Measurements from ENCODE around the gene TMEM222.

The TMEM222 gene

GRCh38 chr1:27358038-27358927 lies 36.3 kb downstream of the TMEM222 start:
- H3K27ac Mint-ChIP-seq: peak overlapping the region in 1 of 2 donors; percentile 90
- peak overlapping the region in 1 of 2 donors; percentile 84 for H3K4me3 Mint-ChIP-seq
- ATAC-seq: no peak
- peaks cover 8% of the 10 kb centered on the region for H3K27me3 Mint-ChIP-seq
- H3K4me1 Mint-ChIP-seq: peaks cover 56% of the 10 kb centered on the region
- no peaks in the 10 kb centered on the region for H3K9me3 Mint-ChIP-seq
- no peak for DNase-seq

GRCh38 chr1:27358928-27359313 lies 37.0 kb downstream of the TMEM222 start:
- Mint-ChIP-seq H3K9me3 (no peaks in the 10 kb centered on the region), H3K4me1 (peaks cover 56% of the 10 kb centered on the region), H3K27ac (no peak overlapping the region), H3K4me3 (no peak overlapping the region), H3K27me3 (peaks cover 8% of the 10 kb centered on the region)
- ATAC-seq: no peak
- no peak for DNase-seq

- H3K27ac Mint-ChIP-seq: no peak overlapping the region
- H3K27me3 Mint-ChIP-seq: peaks cover 8% of the 10 kb centered on the region
- DNase-seq (no peak), ATAC-seq (peak; percentile 11)
- peaks cover 65% of the 10 kb centered on the region for H3K4me1 Mint-ChIP-seq
- H3K4me3 Mint-ChIP-seq: peak overlapping the region; percentile 79
- H3K9me3 Mint-ChIP-seq: no peaks in the 10 kb centered on the region
Measured at GRCh38 chr1:27359822-27360158, 37.8 kb downstream of the TMEM222 start.

GRCh38 chr1:27360159-27361043 lies 38.4 kb downstream of the TMEM222 start:
- Mint-ChIP-seq H3K27ac (peak overlapping the region in 1 of 2 donors; percentile 38), H3K9me3 (no peaks in the 10 kb centered on the region), H3K4me3 (peak overlapping the region; percentile 79), H3K4me1 (peaks cover 67% of the 10 kb centered on the region), H3K27me3 (peaks cover 8% of the 10 kb centered on the region)
- DNase-seq (peak in 1 of 2 donors; percentile 31), ATAC-seq (peak; percentile 2)

GRCh38 chr1:27361044-27361402 lies 39.1 kb downstream of the TMEM222 start:
- DNase-seq: no peak
- H3K27me3 Mint-ChIP-seq: peaks cover 8% of the 10 kb centered on the region
- H3K4me1 Mint-ChIP-seq: peaks cover 67% of the 10 kb centered on the region
- H3K27ac Mint-ChIP-seq: peak overlapping the region in 1 of 2 donors; percentile 38
- H3K4me3 Mint-ChIP-seq: peak overlapping the region; percentile 79
- no peaks in the 10 kb centered on the region for H3K9me3 Mint-ChIP-seq
- no peak for ATAC-seq

- no peak overlapping the region for H3K4me3 Mint-ChIP-seq
- DNase-seq (no peak), ATAC-seq (no peak)
- H3K4me1 Mint-ChIP-seq: peaks cover 62% of the 10 kb centered on the region
- no peak overlapping the region for H3K27ac Mint-ChIP-seq
- H3K27me3 Mint-ChIP-seq: peaks cover 8% of the 10 kb centered on the region
- no peaks in the 10 kb centered on the region for H3K9me3 Mint-ChIP-seq
Measured at GRCh38 chr1:27361553-27361952, 39.6 kb downstream of the TMEM222 start.

- DNase-seq (no peak), ATAC-seq (no peak)
- Mint-ChIP-seq H3K9me3 (no peaks in the 10 kb centered on the region), H3K27me3 (peaks cover 4% of the 10 kb centered on the region), H3K4me1 (peaks cover 54% of the 10 kb centered on the region), H3K4me3 (no peak overlapping the region), H3K27ac (no peak overlapping the region)
Measured at GRCh38 chr1:27363766-27364695, 42.1 kb downstream of the TMEM222 start.

GRCh38 chr1:27364696-27365371 lies 42.9 kb downstream of the TMEM222 start:
- peak overlapping the region in 1 of 2 donors; percentile 79 for H3K27ac Mint-ChIP-seq

GRCh38 chr1:27365372-27366112 lies 43.6 kb downstream of the TMEM222 start:
- H3K4me3 Mint-ChIP-seq: peak overlapping the region; percentile 87 to 95

More at GRCh38 chr1:27364696-27365371, 42.9 kb downstream of the TMEM222 start:
- no peak for DNase-seq
- Mint-ChIP-seq H3K4me1 (peaks cover 54% of the 10 kb centered on the region), H3K27me3 (no peaks in the 10 kb centered on the region), H3K4me3 (peak overlapping the region in 1 of 2 donors; percentile 95), H3K9me3 (no peaks in the 10 kb centered on the region)
- no peak for ATAC-seq

GRCh38 chr1:27366113-27366410 lies 44.1 kb downstream of the TMEM222 start:
- DNase-seq: peak; percentile 82 to 83
- ATAC-seq: peak; percentile 79
- peak overlapping the region; percentile 79 to 83 for H3K27ac Mint-ChIP-seq
- H3K4me1 Mint-ChIP-seq: peaks cover 46% of the 10 kb centered on the region
- H3K9me3 Mint-ChIP-seq: no peaks in the 10 kb centered on the region
- H3K27me3 Mint-ChIP-seq: no peaks in the 10 kb centered on the region
- peak overlapping the region; percentile 87 to 95 for H3K4me3 Mint-ChIP-seq

More at GRCh38 chr1:27365372-27366112, 43.6 kb downstream of the TMEM222 start:
- Mint-ChIP-seq H3K9me3 (no peaks in the 10 kb centered on the region), H3K27ac (peak overlapping the region; percentile 79 to 83), H3K27me3 (no peaks in the 10 kb centered on the region), H3K4me1 (peaks cover 51% of the 10 kb centered on the region)
- DNase-seq (peak; percentile 73 to 75), ATAC-seq (peak; percentile 77)

- Mint-ChIP-seq H3K4me1 (peaks cover 46% of the 10 kb centered on the region), H3K4me3 (peak within 1 kb of the TSS; percentile 87 to 95), H3K9me3 (no peaks in the 10 kb centered on the region), H3K27me3 (no peaks in the 10 kb centered on the region), H3K27ac (peak within 1 kb of the TSS; percentile 79 to 83)
- DNase-seq (no peak), ATAC-seq (peak; percentile 46)
Measured at GRCh38 chr1:27366411-27367159, 44.6 kb downstream of the TMEM222 start, which contains the start of gene MAP3K6. TSS of gene MAP3K6 (minus strand) at chr1:27366961. CDS start at chr1:27366597, 364 bp downstream.

GRCh38 chr1:27367160-27367650 lies 45.2 kb downstream of the TMEM222 start:
- no peak for ATAC-seq
- peak overlapping the region; percentile 74 to 79 for H3K4me3 Mint-ChIP-seq
- H3K9me3 Mint-ChIP-seq: no peaks in the 10 kb centered on the region
- no peaks in the 10 kb centered on the region for H3K27me3 Mint-ChIP-seq
- DNase-seq: no peak
- no peak overlapping the region for H3K27ac Mint-ChIP-seq
- peaks cover 46% of the 10 kb centered on the region for H3K4me1 Mint-ChIP-seq

- Mint-ChIP-seq H3K27ac (peak overlapping the region in 1 of 2 donors; percentile 33), H3K27me3 (no peaks in the 10 kb centered on the region), H3K4me3 (no peak overlapping the region), H3K9me3 (no peaks in the 10 kb centered on the region), H3K4me1 (peaks cover 45% of the 10 kb centered on the region)
- no peak for DNase-seq
- no peak for ATAC-seq
Measured at GRCh38 chr1:27368869-27369582, 47.1 kb downstream of the TMEM222 start.
